Measurements from ENCODE around the gene ECEL1. TPM values are rescaled to one million over a fixed set of nuclear protein-coding genes. Genes with fewer than 3 reads are reported as not detected.

The ECEL1 gene
- total and polyA plus RNA-seq, 2 experiments from 2014 or later, result 0.54 TPM; not detected in 1

- 66 to 67% methylated on average over 16 of the region's 16 CpGs for WGBS, 2 experiments (ENCODE audit: low coverage in 1 of 2, low lambda C conversion rate in 2 of 2, missing lambda C conversion rate in 2 of 2)
- Histone ChIP-seq H3K4me1 (ENCODE audit: insufficient read depth) (no peaks in the 10 kb centered on the region), H3K9me2 (ENCODE audit: insufficient read depth) (no peaks in the 10 kb centered on the region), H2AFZ (no peak overlapping the region), H3K9me3 (ENCODE audit: low read depth) (no peaks in the 10 kb centered on the region), H3K27me3 (replicated peaks; ENCODE audit: insufficient read depth) (peaks cover 13% of the 10 kb centered on the region; the same call in 1 of the 2 replicates), H3K27ac (no peak overlapping the region), H3K79me2 (ENCODE audit: insufficient read depth) (no peaks in the 10 kb centered on the region), H3K4me3 (no peak overlapping the region), H3K9ac (no peak overlapping the region), H4K20me1 (ENCODE audit: insufficient read depth) (no peaks in the 10 kb centered on the region), H3F3A (ENCODE audit: insufficient read depth) (no peaks in the 10 kb centered on the region), H3K36me3 (ENCODE audit: low read depth) (no peaks in the 10 kb centered on the region), H3K4me2 (ENCODE audit: unreplicated experiment) (no peak overlapping the region)
- DNase-seq, result no peak
- TF ChIP-seq EZH2phosphoT487 (IDR thresholded peaks at IDR 0.05; ENCODE audit: insufficient read depth, low read depth) (no peak), EZH2 (IDR thresholded peaks at IDR 0.05; ENCODE audit: insufficient read depth, poor library complexity, severe bottlenecking) (no peak)
- in situ Hi-C loops (cut with MboI), result loop anchor here (10.0 kb wide), 1 partner anchor 88 kb away; no protein-coding TSS in a partner anchor
These were observed 54.9 kb downstream of the ECEL1 start for GRCh38 chr2:232432598-232433184.

GRCh38 chr2:232431705-232432590 lies 55.7 kb downstream of the ECEL1 start:
- H3K4me3 ChIP-seq, result no peak overlapping the region
- H3K27ac ChIP-seq, result no peak overlapping the region
- H3K4me1 ChIP-seq (ENCODE audit: insufficient read depth), result no peaks in the 10 kb centered on the region
- H2AFZ ChIP-seq, result no peak overlapping the region
- H3K4me2 ChIP-seq (ENCODE audit: unreplicated experiment), result no peak overlapping the region
- in situ Hi-C loops (cut with MboI), result loop anchor here (10.0 kb wide), 1 partner anchor 87 kb away; no protein-coding TSS in a partner anchor
- H3K9ac ChIP-seq, result no peak overlapping the region
- no peaks in the 10 kb centered on the region for H4K20me1 ChIP-seq (ENCODE audit: insufficient read depth)
- TF ChIP-seq EZH2 (IDR thresholded peaks at IDR 0.05; ENCODE audit: insufficient read depth, poor library complexity, severe bottlenecking), result no peak
- no peaks in the 10 kb centered on the region for H3K79me2 ChIP-seq (ENCODE audit: insufficient read depth)
- H3K9me3 ChIP-seq (ENCODE audit: low read depth), result no peaks in the 10 kb centered on the region
- peaks cover 13% of the 10 kb centered on the region; the same call in 1 of the 2 replicates for H3K27me3 ChIP-seq (replicated peaks; ENCODE audit: insufficient read depth)
- DNase-seq, result no peak
- no peaks in the 10 kb centered on the region for H3F3A ChIP-seq (ENCODE audit: insufficient read depth)
- WGBS, 2 experiments (ENCODE audit: low coverage in 1 of 2, low lambda C conversion rate in 2 of 2, missing lambda C conversion rate in 2 of 2), result 61 to 63% methylated on average over 15 to 16 of the region's 16 CpGs
- no peaks in the 10 kb centered on the region for H3K9me2 ChIP-seq (ENCODE audit: insufficient read depth)
- no peaks in the 10 kb centered on the region for H3K36me3 ChIP-seq (ENCODE audit: low read depth)

Other genes starting within 250 kb of the ECEL1 start
- not detected in 2 replicates for gene ALPP, start 109.1 kb downstream of the ECEL1 start, total RNA-seq (2014; rRNA removed; shearing (Covaris generic))
- gene ALPP, start 109.1 kb downstream of the ECEL1 start, polyA plus RNA-seq (2016; fragmentation: Nextera tagmentation; extraction: Ambion mirVana), result not detected in 2 replicates
- gene ALPG, start 81.0 kb downstream of the ECEL1 start, total RNA-seq (2014; rRNA removed; shearing (Covaris generic)), result not detected in 2 replicates
- not detected in 2 replicates for gene ALPG, start 81.0 kb downstream of the ECEL1 start, polyA plus RNA-seq (2016; fragmentation: Nextera tagmentation; extraction: Ambion mirVana)
- not detected in 2 replicates for gene ALPI, start 31.7 kb downstream of the ECEL1 start, total RNA-seq (2014; rRNA removed; shearing (Covaris generic))
- not detected in 2 replicates for gene ALPI, start 31.7 kb downstream of the ECEL1 start, polyA plus RNA-seq (2016; fragmentation: Nextera tagmentation; extraction: Ambion mirVana)
- not detected in 2 replicates for gene PRSS56, start 32.6 kb upstream of the ECEL1 start, total RNA-seq (2014; rRNA removed; shearing (Covaris generic))
- gene PRSS56, start 32.6 kb upstream of the ECEL1 start, polyA plus RNA-seq (2016; fragmentation: Nextera tagmentation; extraction: Ambion mirVana), result not detected in 2 replicates
- gene CHRND, start 38.3 kb upstream of the ECEL1 start, total RNA-seq (2014; rRNA removed; shearing (Covaris generic)), result not detected in 2 replicates
- not detected in 2 replicates for gene CHRND, start 38.3 kb upstream of the ECEL1 start, polyA plus RNA-seq (2016; fragmentation: Nextera tagmentation; extraction: Ambion mirVana)
- not detected in 2 replicates for gene CHRNG, start 51.9 kb upstream of the ECEL1 start, total RNA-seq (2014; rRNA removed; shearing (Covaris generic))
- gene CHRNG, start 51.9 kb upstream of the ECEL1 start, polyA plus RNA-seq (2016; fragmentation: Nextera tagmentation; extraction: Ambion mirVana), result not detected in 2 replicates
- gene TIGD1, start 62.7 kb upstream of the ECEL1 start, total RNA-seq (2014; rRNA removed; shearing (Covaris generic)), result 2.0 and 4.3 TPM in 2 replicates
- gene TIGD1, start 62.7 kb upstream of the ECEL1 start, polyA plus RNA-seq (2016; fragmentation: Nextera tagmentation; extraction: Ambion mirVana), result 3.2 and 3.6 TPM in 2 replicates
- 82.8 and 98.5 TPM in 2 replicates for gene EIF4E2, start 62.9 kb upstream of the ECEL1 start, total RNA-seq (2014; rRNA removed; shearing (Covaris generic))
- gene EIF4E2, start 62.9 kb upstream of the ECEL1 start, polyA plus RNA-seq (2016; fragmentation: Nextera tagmentation; extraction: Ambion mirVana), result 147 and 150 TPM in 2 replicates
- gene EFHD1, start 145.8 kb upstream of the ECEL1 start, total RNA-seq (2014; rRNA removed; shearing (Covaris generic)), result not detected in 2 replicates
- not detected in 2 replicates for gene EFHD1, start 145.8 kb upstream of the ECEL1 start, polyA plus RNA-seq (2016; fragmentation: Nextera tagmentation; extraction: Ambion mirVana)
- 35.2 and 69.0 TPM in 2 replicates for gene GIGYF2, start 209.5 kb upstream of the ECEL1 start, total RNA-seq (2014; rRNA removed; shearing (Covaris generic))
- gene GIGYF2, start 209.5 kb upstream of the ECEL1 start, polyA plus RNA-seq (2016; fragmentation: Nextera tagmentation; extraction: Ambion mirVana), result 26.1 and 27.2 TPM in 2 replicates